DMS153 treated with DMSO at 0.1 percent for 48 hours (cell line): ENCODE data around the gene CCM2L.
"Not testable (repeated sequence)": the region's sequence is repeated elsewhere in the genome, so short reads cannot be mapped to it uniquely, and the experiment has no call there.

ENCODE experiments used
- DNase-seq: peaks from one replicate; lab custom pipeline; 2025; ENCODE audit not compliant: unreplicated experiment; lab: John Stamatoyannopoulos, UW

Gene CCM2L

GRCh38 chr20:32028647-32029372, 18.6 kb downstream of the CCM2L start:
- DNase-seq = no peak

- DNase-seq = no peak
Measured at GRCh38 chr20:32029561-32029960, 19.3 kb downstream of the CCM2L start.

GRCh38 chr20:32031007-32031958, 21.0 kb downstream of the CCM2L start:
- DNase-seq = peak; percentile 52

- no peak for DNase-seq
Measured at GRCh38 chr20:32033316-32033715, 23.1 kb downstream of the CCM2L start.

- DNase-seq = not testable (repeated sequence)
Measured at GRCh38 chr20:32033721-32034120, 23.5 kb downstream of the CCM2L start.

GRCh38 chr20:32034581-32035425, 24.6 kb downstream of the CCM2L start:
- DNase-seq = no peak

GRCh38 chr20:32035426-32035779, 25.2 kb downstream of the CCM2L start:
- DNase-seq = no peak

GRCh38 chr20:32036252-32036651, 26.0 kb downstream of the CCM2L start:
- no peak for DNase-seq

GRCh38 chr20:32036716-32037485, 26.7 kb downstream of the CCM2L start:
- no peak for DNase-seq

GRCh38 chr20:32037929-32038328, 27.7 kb downstream of the CCM2L start:
- no peak for DNase-seq

- DNase-seq = no peak
Measured at GRCh38 chr20:32040142-32040953, 30.1 kb downstream of the CCM2L start.

GRCh38 chr20:32045999-32046398, 35.8 kb downstream of the CCM2L start:
- no peak for DNase-seq

GRCh38 chr20:32050324-32050841, 40.1 kb downstream of the CCM2L start:
- no peak for DNase-seq

- no peak for DNase-seq
Measured at GRCh38 chr20:32050851-32051556, 40.8 kb downstream of the CCM2L start.

GRCh38 chr20:32051720-32052089, 41.5 kb downstream of the CCM2L start:
- DNase-seq = no peak

- no peak for DNase-seq
Measured at GRCh38 chr20:32052090-32052777, 42.0 kb downstream of the CCM2L start, which contains the start of gene HCK. Gene HCK (plus strand): TSS chr20:32052242.

GRCh38 chr20:32052778-32053362, 42.6 kb downstream of the CCM2L start:
- DNase-seq = no peak

GRCh38 chr20:32053648-32054047, 43.4 kb downstream of the CCM2L start:
- DNase-seq = no peak
